HepG2 (cell line): Measurements from ENCODE around the gene ZNF264. TPM values are rescaled to one million over a fixed set of nuclear protein-coding genes. Genes with fewer than 3 reads are reported as not detected.

Source experiments
- ATAC-seq: fragments of 200-7000 bp; cut with Tn5 transposase; 3 replicates; pipeline ENCODE4 v1.9.1; 2020; ENCODE audit warnings: mild to moderate bottlenecking, moderate library complexity
- BruUV-seq: library from RNA; stranded (reverse); fragments of 400-500 nt; replicated peaks from 2 replicates; lab custom pipeline; 2021; lab: Mats Ljungman, UMichigan
- CTCF ChIA-PET: fragments of 300-600 bp; formaldehyde crosslinking; extraction: SDS; loops from one replicate; lab custom pipeline; 2021; ENCODE audit warnings: low total read pairs, inconsistent platforms, low intra/inter-chr PET ratio; lab: Yijun Ruan, JAX
- POLR2A ChIA-PET: fragments of 350-600 bp; sonication (Branson Sonifier 250); formaldehyde crosslinking; loops from one replicate; lab custom pipeline; 2020; ENCODE audit warnings: antibody characterized with exemption, inconsistent platforms; lab: Yijun Ruan, JAX
- DNase-seq: peaks from one replicate; pipeline ENCODE4 v3.0.0-alpha.2; 2015; ENCODE audit warnings: low spot score
- FAIRE-seq: peaks from 3 replicates; lab custom pipeline; 2011; peaks lifted over from hg19 to GRCh38; lab: Jason Lieb, UNC
- H2AFZ ChIP-seq: one replicate; pipeline ENCODE4 v1.6.1; 2011; ENCODE audit warnings: low read length, inconsistent platforms
- H3K27ac ChIP-seq: fragments of 300-600 bp; 3 replicates; pipeline ENCODE4 v1.8.0; 2011; ENCODE audit warnings: mixed run types, mild to moderate bottlenecking, mixed read lengths, low read length, inconsistent platforms; ENCODE audit not compliant: insufficient read depth; ENCODE audit errors: extremely low read length
- H3K27me3 ChIP-seq, 2 experiments: fragments of 200-600 bp in 1 of 2; 2 replicates in 1 of 2; 3 replicates in 1 of 2; pipeline versions ENCODE4 v1.6.0 to v1.8.0; 2011; ENCODE audit warnings: low read length in 2 of 2, mild to moderate bottlenecking in 2 of 2, moderate library complexity in 2 of 2, inconsistent platforms in 1 of 2; ENCODE audit not compliant: insufficient read depth in 2 of 2, control insufficient read depth in 1 of 2
- H3K36me3 ChIP-seq, 2 experiments: fragments of 200-600 bp in 1 of 2; replicated peaks in 1 of 2; 2 replicates in 1 of 2; 3 replicates in 1 of 2; pipeline versions ENCODE4 v1.5.1 to v1.8.0; 2011; ENCODE audit warnings: low read length in 2 of 2, inconsistent platforms in 1 of 2; ENCODE audit not compliant: insufficient read depth in 2 of 2, control insufficient read depth in 1 of 2
- H3K4me1 ChIP-seq: 2 replicates; pipeline ENCODE4 v1.5.1; 2012; ENCODE audit warnings: low read length, inconsistent platforms; ENCODE audit not compliant: insufficient read depth
- H3K4me2 ChIP-seq: 2 replicates; pipeline ENCODE4 v1.6.0; 2011; ENCODE audit warnings: low read depth, low read length, inconsistent platforms
- H3K4me3 ChIP-seq, 3 experiments: fragments of 200-600 bp in 1 of 3; sonication (generic), shearing (Covaris generic) in 1 of 3; replicated peaks in 1 of 3; 2 replicates each; pipeline ENCODE4 v1.5.1; 2011 to 2016; ENCODE audit warnings: low read length in 3 of 3, inconsistent platforms in 2 of 3, low read depth in 2 of 3, mild to moderate bottlenecking in 2 of 3, control low read depth in 1 of 3, mixed read lengths in 1 of 3; ENCODE audit not compliant: insufficient read depth in 1 of 3
- H3K79me2 ChIP-seq: one replicate; pipeline ENCODE4 v1.6.1; 2011; ENCODE audit warnings: low read length, inconsistent platforms; ENCODE audit not compliant: insufficient read depth
- H3K9ac ChIP-seq: 2 replicates; pipeline ENCODE4 v1.6.0; 2011; ENCODE audit warnings: mild to moderate bottlenecking, low read depth, low read length, inconsistent platforms; ENCODE audit not compliant: insufficient read depth
- H3K9me3 ChIP-seq: 2 replicates; pipeline ENCODE4 v1.5.1; 2012; ENCODE audit warnings: mild to moderate bottlenecking, low read length
- H4K20me1 ChIP-seq: 2 replicates; pipeline ENCODE4 v1.6.0; 2011; ENCODE audit warnings: inconsistent platforms, mild to moderate bottlenecking, low read length, moderate library complexity; ENCODE audit not compliant: insufficient read depth
- AHR ChIP-seq: IDR thresholded peaks from 2 replicates; pipeline ENCODE4 v1.6.1; 2018; ENCODE audit warnings: missing genetic modification reagents, missing compliant biosample characterization
- ARHGAP35 ChIP-seq: sonication (generic); formaldehyde crosslinking; IDR thresholded peaks from 2 replicates; pipeline ENCODE4 v1.9.0; 2022; ENCODE audit warnings: mild to moderate bottlenecking, inconsistent platforms, moderate library complexity, missing genetic modification reagents, borderline replicate concordance
- KAT8 ChIP-seq: IDR thresholded peaks from 2 replicates; pipeline ENCODE4 v1.6.1; 2016; ENCODE audit warnings: missing genetic modification reagents, missing compliant biosample characterization
- KMT2A ChIP-seq: sonication (generic); formaldehyde crosslinking; IDR thresholded peaks from 2 replicates; pipeline ENCODE4 v1.4.0; 2020; ENCODE audit warnings: missing genetic modification reagents
- NONO ChIP-seq, 2 experiments: fragments of 450-650 bp in 1 of 2; sonication (generic) in 1 of 2; formaldehyde crosslinking in 1 of 2; IDR thresholded peaks in 1 of 2; conservative IDR thresholded peaks in 1 of 2; 2 replicates each; pipeline versions ENCODE4 v1.6.1 to v1.8.0; 2017 to 2022; ENCODE audit warnings: mild to moderate bottlenecking in 1 of 2, missing genetic modification reagents in 1 of 2, moderate library complexity in 1 of 2
- SMARCC2 ChIP-seq: fragments of 450-650 bp; IDR thresholded peaks from 2 replicates; pipeline ENCODE4 v1.6.1; 2017; ENCODE audit warnings: antibody characterized with exemption, mild to moderate bottlenecking
- SRF ChIP-seq: IDR thresholded peaks from 2 replicates; pipeline ENCODE4 v1.6.1; 2011; ENCODE audit warnings: mild to moderate bottlenecking, low read depth, low read length, moderate library complexity
- ZBTB38 ChIP-seq: sonication (generic); formaldehyde crosslinking; IDR thresholded peaks from 2 replicates; pipeline ENCODE4 v1.5.1; 2020; ENCODE audit warnings: mild to moderate bottlenecking, missing genetic modification reagents
- ZBTB46 ChIP-seq: sonication (generic); formaldehyde crosslinking; IDR thresholded peaks from 2 replicates; pipeline ENCODE4 v1.4.0; 2020; ENCODE audit warnings: mild to moderate bottlenecking, missing genetic modification reagents, borderline replicate concordance
- ZFP37 ChIP-seq: sonication (generic); formaldehyde crosslinking; IDR thresholded peaks from 2 replicates; pipeline ENCODE4 v1.4.0; 2020; ENCODE audit warnings: missing genetic modification reagents, borderline replicate concordance
- ZNF317 ChIP-seq: sonication (generic); formaldehyde crosslinking; IDR thresholded peaks from 2 replicates; pipeline ENCODE4 v1.5.0; 2020; ENCODE audit warnings: mild to moderate bottlenecking, missing genetic modification reagents
- ZNF567 ChIP-seq: sonication (generic); formaldehyde crosslinking; IDR thresholded peaks from 2 replicates; pipeline ENCODE4 v1.8.1; 2023; ENCODE audit warnings: mild to moderate bottlenecking, missing genetic modification reagents, borderline replicate concordance
- ZNF569 ChIP-seq: sonication (generic); formaldehyde crosslinking; IDR thresholded peaks from 2 replicates; pipeline ENCODE4 v1.5.0; 2020; ENCODE audit warnings: mild to moderate bottlenecking, missing genetic modification reagents, moderate library complexity, borderline replicate concordance
- ZNF670 ChIP-seq: sonication (generic); formaldehyde crosslinking; IDR thresholded peaks from 2 replicates; pipeline ENCODE4 v1.8.0; 2022; ENCODE audit warnings: mild to moderate bottlenecking, missing genetic modification reagents, borderline replicate concordance
- WGBS: methylation state at CpG from one replicate; pipeline ENCODE4 v1.1.6; 2017; ENCODE audit warnings: low lambda C conversion rate; 5-methylcytosine and 5-hydroxymethylcytosine counted together
- in situ Hi-C: cut with HindIII; loops from 2 replicates; pipeline ENCODE4 v1.10.0; 2017; ENCODE audit warnings: low pct_unique_long_range_greater_than_20kb; ENCODE audit not compliant: extremely low pct_ligation_motif_present
- intact Hi-C: fragments of 100-400 bp; cut with micrococcal nuclease; formaldehyde crosslinking; loops from one replicate; pipeline ENCODE4 v1.10.0; 2022; ENCODE audit not compliant: unreplicated experiment
- polyA plus RNA-seq, 8 experiments: library from polyadenylated mRNA; depleted of rRNA in 3 of 8; stranded (reverse) in 7 of 8; unstranded in 1 of 8; fragments of >200 nt; fragmentation: Illumina TruSeq in 4 of 8; extraction: Trizol in 4 of 8; gene quantifications; 2 replicates each; pipeline versions ENCODE4 v1.2.1 to v1.2.3, GENCODE V29; 2011 to 2016; ENCODE audit warnings: low read depth in 4 of 8, missing spikeins in 1 of 8, mixed read lengths in 1 of 8; ENCODE audit not compliant: insufficient read depth in 1 of 8
- total RNA-seq, 5 experiments: library from RNA; depleted of rRNA; stranded (reverse); fragments of >200 nt; fragmentation: Illumina TruSeq; extraction: Trizol; gene quantifications; 2 replicates each; pipeline ENCODE4 v1.2.3, GENCODE V29; 2016; ENCODE audit warnings: low read depth in 1 of 5
- TF ChIP-seq, protein P1 (sequence below): sonication (generic); formaldehyde crosslinking; IDR thresholded peaks from 2 replicates; pipeline ENCODE4 v1.8.0; 2022; ENCODE audit warnings: mild to moderate bottlenecking, missing genetic modification reagents
- TF ChIP-seq, protein P2 (sequence below): sonication (generic); formaldehyde crosslinking; IDR thresholded peaks from 2 replicates; pipeline ENCODE4 v1.5.0; 2020; ENCODE audit warnings: mild to moderate bottlenecking, missing genetic modification reagents

Gene ZNF264
- total and polyA plus RNA-seq, 2 of the 13 experiments (the other 11 are each of a cell fraction or from before 2014, with no cell fraction given) = 3.5 to 17.6 TPM

DNA sequence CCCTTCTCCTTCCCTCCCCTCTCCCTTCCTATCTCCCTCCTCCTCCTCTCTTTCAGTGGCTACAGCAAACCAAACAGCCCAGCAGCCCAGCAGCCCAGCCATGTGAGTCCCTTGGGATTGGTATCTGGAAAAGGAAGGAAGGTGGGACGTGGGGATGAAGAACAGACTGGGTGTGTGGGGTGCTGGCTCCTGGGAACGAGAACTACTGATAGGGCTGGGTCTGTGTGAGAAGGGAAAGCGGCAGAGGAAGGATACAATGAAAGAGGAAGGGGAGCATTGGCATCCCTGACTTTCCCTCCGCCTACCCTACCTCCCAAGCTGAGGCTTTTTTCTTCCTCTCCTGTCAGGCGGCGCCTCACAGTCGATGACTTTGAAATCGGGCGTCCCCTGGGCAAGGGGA is 40.4 kb downstream of the ZNF264 start:
- DNase-seq (no peak), ATAC-seq (no peak), FAIRE-seq (no peak)
- no peak overlapping the region for H3K4me3 ChIP-seq
- H2AFZ ChIP-seq = no peak overlapping the region
- no peak overlapping the region for H3K27ac ChIP-seq
- H3K36me3 ChIP-seq = no peaks in the 10 kb centered on the region
- peaks cover 18% of the 10 kb centered on the region; the same call in 1 of the 2 replicates for H3K4me1 ChIP-seq
- no peaks in the 10 kb centered on the region for H3K9me3 ChIP-seq
- 51% methylated on average over 9 of the region's 9 CpGs for WGBS
- no peaks in the 10 kb centered on the region for H4K20me1 ChIP-seq
- TF ChIP-seq AHR (CRISPR knock-in tag) = no peak
- TF ChIP-seq KAT8 = no peak
- no peak for TF ChIP-seq ZNF567 (CRISPR knock-in tag)
- no peak for TF ChIP-seq ZNF670 (CRISPR knock-in tag)
- TF ChIP-seq ZNF317 = no peak
- no peak for TF ChIP-seq ZBTB46 (CRISPR knock-in tag)
- no peak for TF ChIP-seq ZBTB38 (CRISPR knock-in tag)
- TF ChIP-seq SRF = no peak
- no peak for TF ChIP-seq ZNF569
- no peak for TF ChIP-seq ARHGAP35 (CRISPR knock-in tag)
- TF ChIP-seq KMT2A = no peak
- TF ChIP-seq NONO (IDR thresholded peaks at IDR 0.05) = no peak
- TF ChIP-seq NONO (CRISPR knock-in tag; conservative IDR thresholded peaks at IDR 0.05) = no peak
- TF ChIP-seq, protein P1, sequence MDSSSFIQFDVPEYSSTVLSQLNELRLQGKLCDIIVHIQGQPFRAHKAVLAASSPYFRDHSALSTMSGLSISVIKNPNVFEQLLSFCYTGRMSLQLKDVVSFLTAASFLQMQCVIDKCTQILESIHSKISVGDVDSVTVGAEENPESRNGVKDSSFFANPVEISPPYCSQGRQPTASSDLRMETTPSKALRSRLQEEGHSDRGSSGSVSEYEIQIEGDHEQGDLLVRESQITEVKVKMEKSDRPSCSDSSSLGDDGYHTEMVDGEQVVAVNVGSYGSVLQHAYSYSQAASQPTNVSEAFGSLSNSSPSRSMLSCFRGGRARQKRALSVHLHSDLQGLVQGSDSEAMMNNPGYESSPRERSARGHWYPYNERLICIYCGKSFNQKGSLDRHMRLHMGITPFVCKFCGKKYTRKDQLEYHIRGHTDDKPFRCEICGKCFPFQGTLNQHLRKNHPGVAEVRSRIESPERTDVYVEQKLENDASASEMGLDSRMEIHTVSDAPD (CRISPR knock-in tag) = no peak
- TF ChIP-seq ZFP37 (CRISPR knock-in tag) = no peak
- TF ChIP-seq, protein P2, sequence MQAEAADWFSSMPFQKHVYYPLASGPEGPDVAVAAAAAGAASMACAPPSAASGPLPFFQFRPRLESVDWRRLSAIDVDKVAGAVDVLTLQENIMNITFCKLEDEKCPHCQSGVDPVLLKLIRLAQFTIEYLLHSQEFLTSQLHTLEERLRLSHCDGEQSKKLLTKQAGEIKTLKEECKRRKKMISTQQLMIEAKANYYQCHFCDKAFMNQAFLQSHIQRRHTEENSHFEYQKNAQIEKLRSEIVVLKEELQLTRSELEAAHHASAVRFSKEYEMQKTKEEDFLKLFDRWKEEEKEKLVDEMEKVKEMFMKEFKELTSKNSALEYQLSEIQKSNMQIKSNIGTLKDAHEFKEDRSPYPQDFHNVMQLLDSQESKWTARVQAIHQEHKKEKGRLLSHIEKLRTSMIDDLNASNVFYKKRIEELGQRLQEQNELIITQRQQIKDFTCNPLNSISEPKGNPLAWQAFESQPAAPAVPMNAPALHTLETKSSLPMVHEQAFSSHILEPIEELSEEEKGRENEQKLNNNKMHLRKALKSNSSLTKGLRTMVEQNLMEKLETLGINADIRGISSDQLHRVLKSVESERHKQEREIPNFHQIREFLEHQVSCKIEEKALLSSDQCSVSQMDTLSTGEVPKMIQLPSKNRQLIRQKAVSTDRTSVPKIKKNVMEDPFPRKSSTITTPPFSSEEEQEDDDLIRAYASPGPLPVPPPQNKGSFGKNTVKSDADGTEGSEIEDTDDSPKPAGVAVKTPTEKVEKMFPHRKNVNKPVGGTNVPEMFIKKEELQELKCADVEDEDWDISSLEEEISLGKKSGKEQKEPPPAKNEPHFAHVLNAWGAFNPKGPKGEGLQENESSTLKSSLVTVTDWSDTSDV (CRISPR knock-in tag) = no peak
- no peak for TF ChIP-seq SMARCC2
- H3K4me2 ChIP-seq = no peak overlapping the region; the same call in 1 of the 2 replicates
- no peak overlapping the region for H3K9ac ChIP-seq
- in situ Hi-C loops = no loop called here
- H3K79me2 ChIP-seq = no peaks in the 10 kb centered on the region
- POLR2A ChIA-PET = no interaction called here
- CTCF ChIA-PET = no interaction called here
- no TSS peak for BruUV-seq
- H3K27me3 ChIP-seq = no peaks in the 10 kb centered on the region; a peak in 1 of 5 replicates
- intact Hi-C loops = no loop called here
